GM18951 (cell line): ENCODE data around the gene PIGZ.

Source experiments
- POLR2A ChIP-seq: IDR thresholded peaks from 4 replicates; pipeline ENCODE4 v1.6.1; 2011; ENCODE audit warnings: mild to moderate bottlenecking; ENCODE audit not compliant: insufficient read length, insufficient read depth; ENCODE audit errors: extremely low read depth
- in situ Hi-C: fragments of 300-500 bp; cut with MboI; formaldehyde crosslinking; loops from one replicate; pipeline ENCODE4 v1.12.0; 2022; ENCODE audit warnings: low sequenced_read_pairs, mixed read lengths, inconsistent platforms; ENCODE audit not compliant: unreplicated experiment

Gene PIGZ

GRCh38 chr3:196931828-196932587 is 36.6 kb downstream of the PIGZ start:
- in situ Hi-C loops: loop anchor here (10.0 kb wide), 1 partner anchor 87 kb away; no protein-coding TSS in a partner anchor
- TF ChIP-seq POLR2A: no peak

GRCh38 chr3:196931157-196931556 is 37.5 kb downstream of the PIGZ start:
- no peak for TF ChIP-seq POLR2A
- in situ Hi-C loops: loop anchor here (10.0 kb wide), 1 partner anchor 86 kb away; no protein-coding TSS in a partner anchor

- in situ Hi-C loops: no loop called here
- no peak for TF ChIP-seq POLR2A
Measured at GRCh38 chr3:196927571-196928453, 40.8 kb downstream of the PIGZ start.

GRCh38 chr3:196920733-196921132 is 47.9 kb downstream of the PIGZ start:
- no peak for TF ChIP-seq POLR2A

GRCh38 chr3:196918968-196919367 is 49.7 kb downstream of the PIGZ start:
- no peak for TF ChIP-seq POLR2A
- in situ Hi-C loops: no loop called here

More at GRCh38 chr3:196920733-196921132, 47.9 kb downstream of the PIGZ start:
- in situ Hi-C loops: no loop called here

- no peak for TF ChIP-seq POLR2A
- in situ Hi-C loops: no loop called here
Measured at GRCh38 chr3:196916995-196917394, 51.6 kb downstream of the PIGZ start.

GRCh38 chr3:196916221-196916620 is 52.4 kb downstream of the PIGZ start:
- no peak for TF ChIP-seq POLR2A
- in situ Hi-C loops: no loop called here

GRCh38 chr3:196915375-196915774 is 53.3 kb downstream of the PIGZ start:
- no peak for TF ChIP-seq POLR2A
- in situ Hi-C loops: no loop called here

- TF ChIP-seq POLR2A: no peak
- in situ Hi-C loops: no loop called here
Measured at GRCh38 chr3:196914866-196915265, 53.8 kb downstream of the PIGZ start.

GRCh38 chr3:196903740-196904139 is 64.9 kb downstream of the PIGZ start:
- in situ Hi-C loops: no loop called here

GRCh38 chr3:196902296-196902695 is 66.3 kb downstream of the PIGZ start:
- in situ Hi-C loops: no loop called here
- no peak for TF ChIP-seq POLR2A

More at GRCh38 chr3:196903740-196904139, 64.9 kb downstream of the PIGZ start:
- TF ChIP-seq POLR2A: no peak

GRCh38 chr3:196901768-196902167 is 66.9 kb downstream of the PIGZ start:
- in situ Hi-C loops: no loop called here
- no peak for TF ChIP-seq POLR2A
